Measurements from ENCODE around the gene CXXC4. TPM values are rescaled to one million over a fixed set of nuclear protein-coding genes. Genes with fewer than 3 reads are reported as not detected.

The CXXC4 gene
- polyA plus RNA-seq, 2 donors: 0.02 to 0.09 TPM

- Histone ChIP-seq H3K27ac (ENCODE audit: low read depth in 2 of 2, low read length in 1 of 2) (no peak overlapping the region), H3K4me1 (ENCODE audit: control insufficient read depth in 2 of 2, insufficient read depth in 2 of 2, low read length in 1 of 2) (no peaks in the 10 kb centered on the region)
Measured at GRCh38 chr4:104465619-104466018, 29.1 kb downstream of the CXXC4 start.

GRCh38 chr4:104465201-104465600 lies 29.5 kb downstream of the CXXC4 start:
- H3K9me3 ChIP-seq (ENCODE audit: control insufficient read depth in 2 of 2, insufficient read depth in 1 of 2, low read depth in 1 of 2, low read length in 1 of 2): no peaks in the 10 kb centered on the region
- H3K4me1 ChIP-seq (ENCODE audit: control insufficient read depth in 2 of 2, insufficient read depth in 2 of 2, low read length in 1 of 2): no peaks in the 10 kb centered on the region
- WGBS, 2 donors: 58 to 65% methylated on average over 1 of the region's 1 CpG
- H3K36me3 ChIP-seq (ENCODE audit: control insufficient read depth in 2 of 2, insufficient read depth in 2 of 2, low read length in 1 of 2): no peaks in the 10 kb centered on the region
- no peak overlapping the region for H3K4me3 ChIP-seq (ENCODE audit: low read depth in 1 of 2, low read length in 2 of 2)
- H3K27me3 ChIP-seq (ENCODE audit: control insufficient read depth in 1 of 2, insufficient read depth in 2 of 2, low read length in 2 of 2): no peaks in the 10 kb centered on the region
- no peak overlapping the region for H3K27ac ChIP-seq (ENCODE audit: low read depth in 2 of 2, low read length in 1 of 2)

More at GRCh38 chr4:104465619-104466018, 29.1 kb downstream of the CXXC4 start:
- Histone ChIP-seq H3K4me3 (ENCODE audit: low read depth in 1 of 2, low read length in 2 of 2) (no peak overlapping the region), H3K9me3 (ENCODE audit: control insufficient read depth in 2 of 2, insufficient read depth in 1 of 2, low read depth in 1 of 2, low read length in 1 of 2) (no peaks in the 10 kb centered on the region), H3K27me3 (ENCODE audit: control insufficient read depth in 1 of 2, insufficient read depth in 2 of 2, low read length in 2 of 2) (no peaks in the 10 kb centered on the region), H3K36me3 (ENCODE audit: control insufficient read depth in 2 of 2, insufficient read depth in 2 of 2, low read length in 1 of 2) (no peaks in the 10 kb centered on the region)
- WGBS, 2 donors: 94 to 95% methylated on average over 5 of the region's 5 CpGs

GRCh38 chr4:104462641-104463040 lies 32.1 kb downstream of the CXXC4 start:
- no peaks in the 10 kb centered on the region for H3K36me3 ChIP-seq (ENCODE audit: control insufficient read depth in 2 of 2, insufficient read depth in 2 of 2, low read length in 1 of 2)
- no peaks in the 10 kb centered on the region for H3K27me3 ChIP-seq (ENCODE audit: control insufficient read depth in 1 of 2, insufficient read depth in 2 of 2, low read length in 2 of 2)
- no peak overlapping the region for H3K4me3 ChIP-seq (ENCODE audit: low read depth in 1 of 2, low read length in 2 of 2)
- no peaks in the 10 kb centered on the region for H3K4me1 ChIP-seq (ENCODE audit: control insufficient read depth in 2 of 2, insufficient read depth in 2 of 2, low read length in 1 of 2)
- no peak overlapping the region for H3K27ac ChIP-seq (ENCODE audit: low read depth in 2 of 2, low read length in 1 of 2)
- H3K9me3 ChIP-seq (ENCODE audit: control insufficient read depth in 2 of 2, insufficient read depth in 1 of 2, low read depth in 1 of 2, low read length in 1 of 2): no peaks in the 10 kb centered on the region

GRCh38 chr4:104457308-104457981 lies 37.2 kb downstream of the CXXC4 start:
- no peaks in the 10 kb centered on the region for H3K36me3 ChIP-seq (ENCODE audit: control insufficient read depth in 2 of 2, insufficient read depth in 2 of 2, low read length in 1 of 2)
- H3K4me3 ChIP-seq (ENCODE audit: low read depth in 1 of 2, low read length in 2 of 2): no peak overlapping the region
- 56 to 67% methylated on average over 2 of the region's 2 CpGs for WGBS, 2 donors
- H3K27me3 ChIP-seq (ENCODE audit: control insufficient read depth in 1 of 2, insufficient read depth in 2 of 2, low read length in 2 of 2): no peaks in the 10 kb centered on the region
- no peak overlapping the region for H3K27ac ChIP-seq (ENCODE audit: low read depth in 2 of 2, low read length in 1 of 2)
- H3K4me1 ChIP-seq (ENCODE audit: control insufficient read depth in 2 of 2, insufficient read depth in 2 of 2, low read length in 1 of 2): no peaks in the 10 kb centered on the region
- no peaks in the 10 kb centered on the region for H3K9me3 ChIP-seq (ENCODE audit: control insufficient read depth in 2 of 2, insufficient read depth in 1 of 2, low read depth in 1 of 2, low read length in 1 of 2)

- WGBS, 2 donors: 40 to 47% methylated on average over 1 of the region's 1 CpG
- Histone ChIP-seq H3K27me3 (ENCODE audit: control insufficient read depth in 1 of 2, insufficient read depth in 2 of 2, low read length in 2 of 2) (no peaks in the 10 kb centered on the region), H3K9me3 (ENCODE audit: control insufficient read depth in 2 of 2, insufficient read depth in 1 of 2, low read depth in 1 of 2, low read length in 1 of 2) (no peaks in the 10 kb centered on the region), H3K27ac (ENCODE audit: low read depth in 2 of 2, low read length in 1 of 2) (no peak overlapping the region), H3K4me3 (ENCODE audit: low read depth in 1 of 2, low read length in 2 of 2) (no peak overlapping the region), H3K4me1 (ENCODE audit: control insufficient read depth in 2 of 2, insufficient read depth in 2 of 2, low read length in 1 of 2) (no peaks in the 10 kb centered on the region), H3K36me3 (ENCODE audit: control insufficient read depth in 2 of 2, insufficient read depth in 2 of 2, low read length in 1 of 2) (no peaks in the 10 kb centered on the region)
Measured at GRCh38 chr4:104451573-104451972, 43.1 kb downstream of the CXXC4 start.

- Histone ChIP-seq H3K4me3 (ENCODE audit: low read depth in 1 of 2, low read length in 2 of 2) (no peak overlapping the region), H3K27me3 (ENCODE audit: control insufficient read depth in 1 of 2, insufficient read depth in 2 of 2, low read length in 2 of 2) (no peaks in the 10 kb centered on the region), H3K36me3 (ENCODE audit: control insufficient read depth in 2 of 2, insufficient read depth in 2 of 2, low read length in 1 of 2) (no peaks in the 10 kb centered on the region), H3K27ac (ENCODE audit: low read depth in 2 of 2, low read length in 1 of 2) (no peak overlapping the region), H3K4me1 (ENCODE audit: control insufficient read depth in 2 of 2, insufficient read depth in 2 of 2, low read length in 1 of 2) (no peaks in the 10 kb centered on the region), H3K9me3 (ENCODE audit: control insufficient read depth in 2 of 2, insufficient read depth in 1 of 2, low read depth in 1 of 2, low read length in 1 of 2) (no peaks in the 10 kb centered on the region)
- 73 to 76% methylated on average over 3 of the region's 3 CpGs for WGBS, 2 donors
Measured at GRCh38 chr4:104449537-104449936, 45.2 kb downstream of the CXXC4 start.

GRCh38 chr4:104447294-104447693 lies 47.4 kb downstream of the CXXC4 start:
- H3K36me3 ChIP-seq (ENCODE audit: control insufficient read depth in 2 of 2, insufficient read depth in 2 of 2, low read length in 1 of 2): no peaks in the 10 kb centered on the region
- H3K4me3 ChIP-seq (ENCODE audit: low read depth in 1 of 2, low read length in 2 of 2): no peak overlapping the region
- H3K27me3 ChIP-seq (ENCODE audit: control insufficient read depth in 1 of 2, insufficient read depth in 2 of 2, low read length in 2 of 2): no peaks in the 10 kb centered on the region
- no peaks in the 10 kb centered on the region for H3K4me1 ChIP-seq (ENCODE audit: control insufficient read depth in 2 of 2, insufficient read depth in 2 of 2, low read length in 1 of 2)
- H3K9me3 ChIP-seq (ENCODE audit: control insufficient read depth in 2 of 2, insufficient read depth in 1 of 2, low read depth in 1 of 2, low read length in 1 of 2): no peaks in the 10 kb centered on the region
- no peak overlapping the region for H3K27ac ChIP-seq (ENCODE audit: low read depth in 2 of 2, low read length in 1 of 2)
- WGBS, 2 donors: 61 to 72% methylated on average over 2 of the region's 2 CpGs

- H3K27me3 ChIP-seq (ENCODE audit: control insufficient read depth in 1 of 2, insufficient read depth in 2 of 2, low read length in 2 of 2): no peaks in the 10 kb centered on the region
- H3K36me3 ChIP-seq (ENCODE audit: control insufficient read depth in 2 of 2, insufficient read depth in 2 of 2, low read length in 1 of 2): no peaks in the 10 kb centered on the region
- no peaks in the 10 kb centered on the region for H3K9me3 ChIP-seq (ENCODE audit: control insufficient read depth in 2 of 2, insufficient read depth in 1 of 2, low read depth in 1 of 2, low read length in 1 of 2)
- WGBS, 2 donors: 50 to 52% methylated on average over 5 of the region's 5 CpGs
- H3K4me1 ChIP-seq (ENCODE audit: control insufficient read depth in 2 of 2, insufficient read depth in 2 of 2, low read length in 1 of 2): no peaks in the 10 kb centered on the region
- no peak overlapping the region for H3K27ac ChIP-seq (ENCODE audit: low read depth in 2 of 2, low read length in 1 of 2)
- no peak overlapping the region for H3K4me3 ChIP-seq (ENCODE audit: low read depth in 1 of 2, low read length in 2 of 2)
Measured at GRCh38 chr4:104446431-104447278, 48.0 kb downstream of the CXXC4 start.

- Histone ChIP-seq H3K4me3 (ENCODE audit: low read depth in 1 of 2, low read length in 2 of 2) (no peak overlapping the region), H3K4me1 (ENCODE audit: control insufficient read depth in 2 of 2, insufficient read depth in 2 of 2, low read length in 1 of 2) (no peaks in the 10 kb centered on the region), H3K9me3 (ENCODE audit: control insufficient read depth in 2 of 2, insufficient read depth in 1 of 2, low read depth in 1 of 2, low read length in 1 of 2) (no peaks in the 10 kb centered on the region), H3K36me3 (ENCODE audit: control insufficient read depth in 2 of 2, insufficient read depth in 2 of 2, low read length in 1 of 2) (no peaks in the 10 kb centered on the region), H3K27ac (ENCODE audit: low read depth in 2 of 2, low read length in 1 of 2) (no peak overlapping the region), H3K27me3 (ENCODE audit: control insufficient read depth in 1 of 2, insufficient read depth in 2 of 2, low read length in 2 of 2) (no peaks in the 10 kb centered on the region)
- 79 to 85% methylated on average over 2 of the region's 2 CpGs for WGBS, 2 donors
Measured at GRCh38 chr4:104444685-104445084, 50.0 kb downstream of the CXXC4 start.

- Histone ChIP-seq H3K27ac (ENCODE audit: low read depth in 2 of 2, low read length in 1 of 2) (no peak overlapping the region), H3K4me3 (ENCODE audit: low read depth in 1 of 2, low read length in 2 of 2) (no peak overlapping the region), H3K27me3 (ENCODE audit: control insufficient read depth in 1 of 2, insufficient read depth in 2 of 2, low read length in 2 of 2) (no peaks in the 10 kb centered on the region), H3K36me3 (ENCODE audit: control insufficient read depth in 2 of 2, insufficient read depth in 2 of 2, low read length in 1 of 2) (no peaks in the 10 kb centered on the region), H3K9me3 (ENCODE audit: control insufficient read depth in 2 of 2, insufficient read depth in 1 of 2, low read depth in 1 of 2, low read length in 1 of 2) (no peaks in the 10 kb centered on the region), H3K4me1 (ENCODE audit: control insufficient read depth in 2 of 2, insufficient read depth in 2 of 2, low read length in 1 of 2) (no peaks in the 10 kb centered on the region)
- 70 to 78% methylated on average over 2 of the region's 2 CpGs for WGBS, 2 donors
Measured at GRCh38 chr4:104436542-104436941, 58.2 kb downstream of the CXXC4 start.
